Endodermal cell (in vitro differentiated cells): ENCODE data around the gene SDE2. TPM values are rescaled to one million over a fixed set of nuclear protein-coding genes. Genes with fewer than 3 reads are reported as not detected.

ENCODE experiments used
- DNase-seq: peaks from one replicate; pipeline ENCODE4 v3.0.0-alpha.2; 2017
- H3K27ac ChIP-seq: 2 replicates; pipeline ENCODE4 v1.5.1; 2013; ENCODE audit warnings: mild to moderate bottlenecking, low read depth, low read length, moderate library complexity
- H3K27me3 ChIP-seq: 2 replicates; pipeline ENCODE4 v1.6.1; 2013; ENCODE audit warnings: mild to moderate bottlenecking, low read length, moderate library complexity; ENCODE audit not compliant: insufficient read depth, control insufficient read depth, poor library complexity, severe bottlenecking
- H3K36me3 ChIP-seq: 2 replicates; pipeline ENCODE4 v1.7.0; 2013; ENCODE audit warnings: mild to moderate bottlenecking, low read length, moderate library complexity; ENCODE audit not compliant: control insufficient read depth, insufficient read depth
- H3K4me1 ChIP-seq: one replicate; pipeline ENCODE4 v1.7.0; 2013; ENCODE audit warnings: low read length; ENCODE audit not compliant: control insufficient read depth, insufficient read depth
- H3K4me3 ChIP-seq: 2 replicates; pipeline ENCODE4 v1.5.1; 2013; ENCODE audit warnings: mild to moderate bottlenecking, low read length, moderate library complexity
- H3K9ac ChIP-seq: 2 replicates; pipeline ENCODE4 v1.6.1; 2013; ENCODE audit warnings: mild to moderate bottlenecking, low read length, moderate library complexity; ENCODE audit not compliant: poor library complexity, severe bottlenecking; ENCODE audit errors: extremely low read depth
- H3K9me3 ChIP-seq: 2 replicates; pipeline ENCODE4 v1.6.1; 2013; ENCODE audit warnings: mild to moderate bottlenecking, low read length, moderate library complexity; ENCODE audit not compliant: control insufficient read depth
- H3K27ac Mint-ChIP-seq: 2 replicates; pipeline ENCODE4 v1.8.0; 2020; ENCODE audit warnings: mixed read lengths
- H3K27me3 Mint-ChIP-seq: 2 replicates; pipeline ENCODE4 v1.8.0; 2021; ENCODE audit warnings: mild to moderate bottlenecking, mixed read lengths; ENCODE audit not compliant: insufficient read depth
- H3K36me3 Mint-ChIP-seq: 2 replicates; pipeline ENCODE4 v1.8.0; 2020; ENCODE audit warnings: low read depth, mixed read lengths
- H3K4me1 Mint-ChIP-seq: 2 replicates; pipeline ENCODE4 v1.8.0; 2020; ENCODE audit warnings: mixed read lengths
- H3K4me3 Mint-ChIP-seq: 2 replicates; pipeline ENCODE4 v1.8.0; 2020; ENCODE audit warnings: mild to moderate bottlenecking, moderate library complexity, mixed read lengths
- H3K9me3 Mint-ChIP-seq: 2 replicates; pipeline ENCODE4 v1.8.0; 2020; ENCODE audit warnings: mild to moderate bottlenecking, mixed read lengths
- WGBS, 2 experiments: methylation state at CpG; one replicate each; pipeline versions ENCODE4 v1.1.5 to v1.1.7; 2013; ENCODE audit warnings: missing lambda C conversion rate in 2 of 2, mixed read lengths in 1 of 2; ENCODE audit not compliant: insufficient coverage in 1 of 2, insufficient read length in 1 of 2; 5-methylcytosine and 5-hydroxymethylcytosine counted together
- total RNA-seq, 2 donors: library from RNA; stranded (reverse); fragmentation: NEBNext Ultra II Directional in 1 of 2; extraction: Animal tissue kit (Norgen Biotek cat#: 25700) in 1 of 2; gene quantifications; 2 replicates in 1 of 2; 3 replicates in 1 of 2; pipeline ENCODE4 v1.2.1, GENCODE V29; 2021
- TF ChIP-seq, protein P1 (sequence below): fragments of 200-600 bp; sonication (generic); conservative IDR thresholded peaks from 2 replicates; pipeline ENCODE4 v1.5.0; 2021; ENCODE audit warnings: antibody characterized with exemption, mild to moderate bottlenecking

Gene SDE2
- total RNA-seq, 2 donors from 2014 or later: 19.0 to 21.6 TPM

DNA sequence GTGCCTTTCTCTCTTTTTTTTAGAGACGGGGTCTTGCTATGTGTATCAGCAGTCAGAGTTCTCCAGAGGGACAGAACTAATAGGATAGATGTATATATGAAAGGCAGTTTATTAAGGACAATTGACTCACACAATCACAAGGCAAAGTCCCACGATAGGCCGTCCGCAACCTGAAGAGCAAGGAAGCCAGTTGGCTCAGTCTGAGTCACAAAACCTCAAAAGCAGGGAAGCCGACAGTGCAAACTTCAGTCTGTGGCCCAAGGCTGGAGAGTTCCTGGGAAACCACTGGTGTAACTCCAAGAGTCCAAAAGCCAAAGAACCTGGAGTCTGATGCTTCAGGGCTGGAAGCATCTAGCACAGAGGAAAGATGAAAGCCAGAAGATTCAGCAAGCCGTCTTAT, 47.1 kb upstream of the SDE2 start:
- no peak overlapping the region for H3K27ac Mint-ChIP-seq
- Histone ChIP-seq H3K27ac (no peak overlapping the region), H3K36me3 (no peaks in the 10 kb centered on the region), H3K9ac (no peak overlapping the region), H3K4me1 (no peaks in the 10 kb centered on the region), H3K9me3 (peaks cover 6% of the 10 kb centered on the region), H3K4me3 (no peak overlapping the region), H3K27me3 (no peaks in the 10 kb centered on the region)
- no peak overlapping the region for H3K4me3 Mint-ChIP-seq
- H3K27me3 Mint-ChIP-seq: peaks cover 9% of the 10 kb centered on the region
- H3K9me3 Mint-ChIP-seq: peaks cover 2% of the 10 kb centered on the region
- 90 to 98% methylated on average over 5 of the region's 6 CpGs for WGBS, 2 experiments
- TF ChIP-seq, protein P1, sequence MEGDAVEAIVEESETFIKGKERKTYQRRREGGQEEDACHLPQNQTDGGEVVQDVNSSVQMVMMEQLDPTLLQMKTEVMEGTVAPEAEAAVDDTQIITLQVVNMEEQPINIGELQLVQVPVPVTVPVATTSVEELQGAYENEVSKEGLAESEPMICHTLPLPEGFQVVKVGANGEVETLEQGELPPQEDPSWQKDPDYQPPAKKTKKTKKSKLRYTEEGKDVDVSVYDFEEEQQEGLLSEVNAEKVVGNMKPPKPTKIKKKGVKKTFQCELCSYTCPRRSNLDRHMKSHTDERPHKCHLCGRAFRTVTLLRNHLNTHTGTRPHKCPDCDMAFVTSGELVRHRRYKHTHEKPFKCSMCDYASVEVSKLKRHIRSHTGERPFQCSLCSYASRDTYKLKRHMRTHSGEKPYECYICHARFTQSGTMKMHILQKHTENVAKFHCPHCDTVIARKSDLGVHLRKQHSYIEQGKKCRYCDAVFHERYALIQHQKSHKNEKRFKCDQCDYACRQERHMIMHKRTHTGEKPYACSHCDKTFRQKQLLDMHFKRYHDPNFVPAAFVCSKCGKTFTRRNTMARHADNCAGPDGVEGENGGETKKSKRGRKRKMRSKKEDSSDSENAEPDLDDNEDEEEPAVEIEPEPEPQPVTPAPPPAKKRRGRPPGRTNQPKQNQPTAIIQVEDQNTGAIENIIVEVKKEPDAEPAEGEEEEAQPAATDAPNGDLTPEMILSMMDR: no peak
- H3K4me1 Mint-ChIP-seq: peaks cover 6% of the 10 kb centered on the region
- DNase-seq: no peak
- peaks cover 7% of the 10 kb centered on the region for H3K36me3 Mint-ChIP-seq

DNA sequence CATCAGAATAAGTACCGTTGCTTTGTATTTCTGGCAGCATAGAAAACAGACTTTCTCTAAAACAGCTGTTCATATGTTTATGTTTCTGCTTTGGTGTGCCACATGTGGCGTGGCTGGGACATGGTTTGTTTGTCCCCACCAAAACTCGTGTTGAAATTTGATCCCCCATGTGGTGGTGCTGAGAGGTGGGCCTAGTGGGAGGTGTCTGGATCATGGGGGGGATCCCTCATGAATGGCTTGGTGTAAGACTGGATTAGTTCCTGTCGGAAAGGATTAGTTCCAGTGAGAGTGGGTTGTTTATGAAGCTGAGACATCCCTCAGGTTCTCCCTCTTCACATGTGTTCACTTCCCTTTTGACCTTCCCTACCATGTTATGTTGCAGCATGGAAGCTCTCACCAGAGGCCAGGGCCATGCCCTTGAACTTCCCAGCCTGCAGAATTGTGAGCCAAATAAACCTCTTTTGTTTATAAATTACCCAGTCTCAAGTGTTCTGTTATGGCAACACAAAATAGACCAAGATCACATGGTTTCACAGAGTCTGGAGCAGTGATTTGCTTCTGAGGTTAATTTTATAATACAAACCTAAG, 45.5 kb upstream of the SDE2 start:
- Histone ChIP-seq H3K27me3 (no peaks in the 10 kb centered on the region), H3K4me1 (no peaks in the 10 kb centered on the region), H3K36me3 (no peaks in the 10 kb centered on the region), H3K27ac (no peak overlapping the region), H3K9me3 (peaks cover 6% of the 10 kb centered on the region), H3K4me3 (no peak overlapping the region), H3K9ac (no peak overlapping the region)
- no peak overlapping the region for H3K27ac Mint-ChIP-seq
- DNase-seq: no peak
- H3K9me3 Mint-ChIP-seq: peaks cover 2% of the 10 kb centered on the region
- TF ChIP-seq, protein P1: no peak
- no peak overlapping the region for H3K4me3 Mint-ChIP-seq
- 82% methylated on average over 3 of the region's 4 CpGs; no CpG with 5 or more reads in 1 of the 2 experiments for WGBS, 2 experiments
- H3K36me3 Mint-ChIP-seq: peaks cover 7% of the 10 kb centered on the region
- H3K4me1 Mint-ChIP-seq: peaks cover 7% of the 10 kb centered on the region
- H3K27me3 Mint-ChIP-seq: peaks cover 12% of the 10 kb centered on the region

DNA sequence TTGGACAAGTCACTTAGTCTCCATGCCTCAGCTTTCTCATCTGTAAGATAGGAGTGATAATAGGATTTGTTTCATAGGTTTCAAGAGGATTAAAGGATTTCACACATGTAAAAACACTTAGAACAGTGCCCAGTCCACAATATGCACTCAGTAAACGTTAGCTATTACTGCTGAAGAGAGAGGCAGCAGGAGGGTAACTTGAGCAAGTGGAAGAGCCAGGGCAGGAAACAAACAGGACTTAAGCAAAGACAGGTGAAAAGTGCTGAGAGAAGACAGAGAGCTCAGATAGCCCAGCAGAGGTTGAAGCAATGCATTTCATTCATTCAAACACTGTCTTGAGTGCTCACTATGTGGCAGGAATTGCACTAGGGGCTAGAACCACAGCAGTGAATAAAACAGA, 42.3 kb upstream of the SDE2 start:
- Histone ChIP-seq H3K9ac (no peak overlapping the region), H3K9me3 (peaks cover 6% of the 10 kb centered on the region), H3K27me3 (no peaks in the 10 kb centered on the region), H3K36me3 (no peaks in the 10 kb centered on the region), H3K4me1 (no peaks in the 10 kb centered on the region), H3K27ac (no peak overlapping the region), H3K4me3 (no peak overlapping the region)
- Mint-ChIP-seq H3K4me3 (no peak overlapping the region), H3K9me3 (peaks cover 2% of the 10 kb centered on the region), H3K36me3 (peaks cover 7% of the 10 kb centered on the region), H3K4me1 (peaks cover 7% of the 10 kb centered on the region), H3K27me3 (peaks cover 7% of the 10 kb centered on the region), H3K27ac (no peak overlapping the region)
- 68% methylated on average over 1 of the region's 1 CpG; no CpG with 5 or more reads in 1 of the 2 experiments for WGBS, 2 experiments
- DNase-seq: no peak
- TF ChIP-seq, protein P1: no peak
